RPMI7951 (cell line): ENCODE measurements around the gene ALDH1A3. TPM values are rescaled to one million over a fixed set of nuclear protein-coding genes. Genes with fewer than 3 reads are reported as not detected.
A peak's percentile ranks its signal among the peaks of the same experiment; 100 is the strongest.

Experiments used
- DNase-seq: peaks from one replicate; pipeline ENCODE4 v3.0.0-alpha.2; 2012; ENCODE audit warnings: low read depth
- total RNA-seq: library from RNA; depleted of rRNA; stranded (reverse); fragments of >200 nt; shearing (Covaris generic); gene quantifications from 2 replicates; pipeline ENCODE4 v1.2.3, GENCODE V29; 2014

The ALDH1A3 gene
- total RNA-seq, 1 experiment from 2014 or later, result 158 TPM

DNA sequence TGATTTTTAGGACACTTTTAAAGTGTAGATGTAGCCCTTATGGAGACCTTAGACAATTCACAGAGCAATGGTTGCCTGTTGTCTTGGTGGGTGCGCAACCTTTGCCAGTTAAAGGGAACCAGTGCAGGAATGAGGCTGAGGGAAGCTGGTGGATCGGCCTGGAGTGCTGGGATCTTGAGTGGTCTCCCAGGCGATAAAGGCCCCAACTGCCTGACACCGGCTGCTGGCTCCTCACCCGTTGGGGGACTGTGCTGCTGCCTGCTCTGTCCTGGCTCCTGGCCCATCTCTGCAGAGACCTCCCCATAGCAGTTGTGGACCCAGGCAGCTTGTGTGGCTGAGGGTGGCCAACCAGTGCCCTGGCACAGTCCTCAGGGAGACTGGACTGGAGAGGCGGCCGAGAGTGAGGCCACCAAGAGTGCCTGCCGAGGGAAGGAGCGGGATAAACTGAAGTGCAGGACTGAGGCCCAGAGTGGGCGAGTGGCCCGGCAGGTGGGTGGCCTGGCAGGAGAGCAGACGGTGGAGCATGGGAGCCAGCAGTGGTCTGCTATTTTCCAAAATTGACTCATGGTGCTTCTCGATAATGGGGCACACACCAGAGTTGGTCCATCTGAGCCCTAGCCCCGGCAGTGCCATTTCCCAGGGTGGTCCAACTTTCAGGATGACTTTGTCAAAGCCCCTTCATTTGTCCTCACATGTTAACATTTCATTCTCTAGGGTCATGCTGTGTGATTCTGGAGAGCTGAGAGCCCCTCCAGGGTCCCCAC is 2.1 kb downstream of the ALDH1A3 start:
- no peak for DNase-seq

GRCh38 chr15:100885116-100885515 is 5.5 kb downstream of the ALDH1A3 start:
- no peak for DNase-seq

- no peak for DNase-seq
These were observed 6.2 kb downstream of the ALDH1A3 start for GRCh38 chr15:100885811-100886210.

DNA sequence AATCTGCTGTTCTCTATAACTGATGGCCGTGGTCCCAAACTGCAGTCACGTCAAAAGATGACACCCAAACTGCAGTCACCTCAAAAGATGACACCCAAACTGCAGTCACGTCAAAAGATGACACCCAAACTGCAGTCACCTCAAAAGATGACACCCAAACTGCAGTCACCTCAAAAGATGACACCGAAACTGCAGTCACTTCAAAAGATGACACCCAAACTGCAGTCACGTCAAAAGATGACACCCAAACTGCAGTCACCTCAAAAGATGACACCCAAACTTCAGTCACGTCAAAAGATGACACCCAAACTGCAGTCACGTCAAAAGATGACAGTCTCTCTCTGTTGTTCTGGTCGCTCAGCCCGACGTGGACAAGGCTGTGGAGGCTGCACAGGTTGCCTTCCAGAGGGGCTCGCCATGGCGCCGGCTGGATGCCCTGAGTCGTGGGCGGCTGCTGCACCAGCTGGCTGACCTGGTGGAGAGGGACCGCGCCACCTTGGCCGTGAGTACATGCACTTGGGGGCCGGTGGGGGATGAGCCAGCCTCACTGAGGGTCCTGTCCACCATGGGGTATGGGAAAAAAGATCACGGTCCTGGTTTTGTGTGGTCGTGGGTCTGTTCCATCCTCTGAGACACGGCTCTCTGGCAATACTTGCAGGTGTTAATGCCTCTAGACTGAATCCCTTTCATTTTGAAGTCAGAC is 7.7 kb downstream of the ALDH1A3 start:
- no peak for DNase-seq

GRCh38 chr15:100889385-100890050 is 9.9 kb downstream of the ALDH1A3 start:
- peak; percentile 82 for DNase-seq

GRCh38 chr15:100890051-100890720 is 10.6 kb downstream of the ALDH1A3 start:
- DNase-seq, result no peak

DNA sequence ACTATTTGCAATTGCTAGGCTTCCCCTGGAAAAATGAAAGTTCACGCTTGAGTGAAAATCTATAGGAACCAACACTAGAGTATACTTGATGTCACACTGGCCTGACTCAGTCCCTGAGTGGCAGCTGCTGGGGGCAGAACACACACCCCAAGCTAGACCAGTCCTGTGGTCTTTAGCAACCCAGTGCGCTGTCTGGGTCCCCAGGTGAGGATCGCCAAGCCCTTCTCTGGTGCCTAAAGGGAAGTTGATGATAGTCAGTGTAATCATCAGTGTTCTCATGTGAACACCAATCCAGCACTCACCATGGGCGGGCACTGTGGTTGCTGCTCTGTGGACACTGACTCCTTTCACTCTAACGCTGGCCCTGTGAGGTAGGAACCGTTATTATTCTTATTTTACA is 11.2 kb downstream of the ALDH1A3 start:
- DNase-seq, result peak; percentile 49

DNA sequence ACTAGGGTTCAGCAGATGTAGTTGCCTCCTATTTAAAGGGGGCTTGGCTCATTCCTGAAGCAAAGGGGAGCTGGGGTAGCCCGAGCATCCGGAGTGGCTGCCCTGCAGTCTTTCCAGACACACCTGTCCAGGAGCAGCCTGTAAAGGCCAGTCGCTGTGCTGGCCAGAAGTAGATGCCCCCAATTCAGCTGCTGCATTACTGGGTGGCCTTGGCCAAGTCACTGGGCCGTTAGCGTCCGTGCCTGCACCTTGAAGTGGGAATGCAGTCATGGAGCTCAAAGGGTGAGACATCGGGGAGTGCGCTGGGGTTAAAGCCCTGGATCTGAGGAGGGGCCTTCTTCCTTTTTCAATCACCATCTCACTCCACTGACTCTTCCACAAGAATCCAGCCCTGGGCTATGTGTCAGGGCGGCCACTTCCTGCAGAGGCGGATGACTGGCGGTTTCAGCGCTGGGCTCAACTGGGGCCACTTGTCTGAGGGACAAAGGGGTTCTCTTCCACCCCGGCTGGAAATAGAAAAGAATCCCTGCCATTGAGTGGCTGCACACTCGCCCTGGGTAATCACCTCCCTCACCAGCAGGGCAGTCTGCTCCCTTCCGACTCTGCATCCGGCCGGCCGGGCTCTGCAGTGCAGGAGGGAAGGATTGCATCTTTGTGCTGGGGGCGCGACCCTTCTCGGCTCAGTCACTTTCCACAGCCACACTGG is 11.8 kb downstream of the ALDH1A3 start:
- DNase-seq, result peak; percentile 89

DNA sequence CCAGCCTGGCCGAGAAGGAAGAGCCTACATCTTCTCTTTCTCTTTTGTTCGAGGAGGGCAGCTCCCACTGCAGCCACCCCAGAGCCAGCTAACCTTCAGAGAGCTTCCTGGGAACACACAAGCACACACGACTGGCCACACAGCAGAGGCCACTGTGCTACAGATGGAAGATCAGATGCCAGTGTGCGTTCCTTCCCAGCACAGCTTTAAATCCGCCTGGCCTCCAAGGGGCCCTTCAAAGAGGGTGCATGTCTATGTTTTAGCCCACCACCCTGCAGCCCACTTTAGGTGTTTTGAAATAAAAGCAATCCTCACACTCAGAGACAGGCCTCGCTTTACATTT is 12.4 kb downstream of the ALDH1A3 start:
- DNase-seq, result no peak

DNA sequence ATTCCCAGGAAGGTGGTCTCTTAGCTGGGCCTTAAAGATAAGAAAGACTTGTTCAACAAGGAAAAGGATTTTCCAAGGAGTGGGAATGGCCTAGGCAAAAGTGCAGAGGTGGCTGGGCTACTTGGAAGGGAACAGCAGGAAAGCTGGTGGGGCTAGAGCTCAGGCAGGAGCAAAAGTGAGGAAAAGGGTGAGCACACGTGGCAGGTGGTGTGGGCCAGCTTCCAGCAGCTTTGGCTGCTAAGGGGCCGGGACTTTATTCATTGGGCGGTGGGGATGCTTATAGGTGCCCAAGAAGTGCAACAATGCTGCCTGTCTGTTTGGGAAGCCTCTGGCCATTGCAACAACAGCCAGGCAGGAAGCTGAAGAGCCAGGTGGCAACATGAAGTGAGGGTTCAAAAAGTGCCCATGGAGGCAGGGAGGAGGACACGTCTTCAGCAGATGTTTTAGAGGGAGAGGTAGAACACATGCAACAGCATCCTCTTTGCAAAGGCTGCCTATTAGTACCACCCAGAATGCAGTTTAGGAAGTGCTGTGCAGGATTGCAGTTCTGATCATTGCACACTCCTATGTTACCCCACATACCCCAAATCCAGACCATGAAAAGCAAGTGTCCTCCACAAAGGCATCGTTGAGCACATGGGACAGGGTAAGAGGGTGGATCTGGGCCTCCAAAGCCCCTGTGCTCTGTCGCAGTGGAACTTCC is 13.8 kb downstream of the ALDH1A3 start:
- DNase-seq, result no peak

DNA sequence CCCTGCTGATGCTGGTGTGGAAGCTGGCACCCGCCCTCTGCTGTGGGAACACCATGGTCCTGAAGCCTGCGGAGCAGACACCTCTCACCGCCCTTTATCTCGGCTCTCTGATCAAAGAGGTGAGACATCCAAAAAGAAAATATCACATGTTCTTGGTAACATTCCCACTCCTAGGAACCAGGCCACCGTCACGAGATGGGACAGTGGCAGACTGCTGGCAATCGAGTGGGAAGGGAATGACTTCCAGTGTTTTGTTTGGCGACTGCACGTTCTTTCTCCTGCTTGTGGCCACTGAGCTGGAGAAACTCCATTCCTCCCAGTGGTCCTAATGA is 14.3 kb downstream of the ALDH1A3 start:
- no peak for DNase-seq

DNA sequence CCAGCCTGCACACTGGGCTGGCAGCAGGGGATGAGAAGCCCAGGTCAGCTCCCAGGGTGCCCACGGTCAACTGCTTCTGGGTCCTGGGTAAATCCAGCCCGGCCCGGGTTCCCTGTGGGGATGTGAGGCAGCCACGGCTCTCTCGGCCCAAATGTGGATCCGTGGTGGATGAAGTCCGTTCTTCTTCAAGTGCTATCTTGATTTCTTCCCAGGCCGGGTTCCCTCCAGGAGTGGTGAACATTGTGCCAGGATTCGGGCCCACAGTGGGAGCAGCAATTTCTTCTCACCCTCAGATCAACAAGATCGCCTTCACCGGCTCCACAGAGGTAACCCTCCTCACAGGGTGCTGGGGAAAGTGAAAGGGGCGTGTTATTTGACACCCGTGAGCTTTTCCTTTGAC is 16.1 kb downstream of the ALDH1A3 start:
- no peak for DNase-seq

- no peak for DNase-seq
These were observed 17.9 kb downstream of the ALDH1A3 start for GRCh38 chr15:100897221-100898151.

DNA sequence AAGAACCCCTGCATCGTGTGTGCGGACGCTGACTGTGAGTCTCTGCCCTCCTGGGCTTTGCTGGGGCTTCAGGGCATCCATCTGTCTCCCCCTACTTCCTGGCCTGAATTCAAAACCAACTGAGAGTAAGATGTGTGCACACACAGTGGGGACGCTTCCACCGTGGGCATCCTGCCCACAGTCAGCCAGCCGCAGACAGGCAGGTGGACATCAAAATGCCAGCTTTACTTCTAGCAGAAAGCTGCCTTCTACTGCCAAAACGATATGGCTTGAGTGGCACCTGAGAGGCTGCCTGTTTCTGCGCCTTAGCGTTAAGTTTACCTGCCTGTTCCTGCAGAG is 18.5 kb downstream of the ALDH1A3 start:
- DNase-seq, result no peak

- no peak for DNase-seq
These were observed 19.2 kb downstream of the ALDH1A3 start for GRCh38 chr15:100898661-100899462.

GRCh38 chr15:100899601-100900000 is 20.0 kb downstream of the ALDH1A3 start:
- no peak for DNase-seq

DNA sequence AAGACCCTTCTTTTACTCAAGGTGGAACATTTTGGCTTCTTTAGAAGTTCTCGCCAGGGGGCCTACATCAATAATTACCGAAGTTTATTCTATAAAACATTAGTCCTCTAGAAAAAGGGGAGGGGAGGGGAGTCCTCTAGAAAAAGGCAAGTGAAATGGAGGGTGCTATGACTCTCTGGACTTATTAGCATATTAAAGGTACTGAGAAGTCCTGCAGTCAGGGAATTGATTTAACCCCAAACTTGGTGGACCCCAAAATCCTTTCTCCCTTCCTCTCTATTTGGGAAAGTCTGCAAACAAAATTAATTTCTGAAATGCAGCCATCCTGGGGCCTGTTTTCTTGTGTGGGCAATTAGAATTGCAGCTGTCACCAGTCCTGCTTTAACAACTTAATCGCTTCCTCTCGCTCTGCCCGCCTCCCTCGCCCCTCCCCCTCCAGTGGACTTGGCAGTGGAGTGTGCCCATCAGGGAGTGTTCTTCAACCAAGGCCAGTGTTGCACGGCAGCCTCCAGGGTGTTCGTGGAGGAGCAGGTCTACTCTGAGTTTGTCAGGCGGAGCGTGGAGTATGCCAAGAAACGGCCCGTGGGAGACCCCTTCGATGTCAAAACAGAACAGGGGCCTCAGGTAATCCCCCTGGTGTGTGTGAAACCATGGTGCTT is 20.6 kb downstream of the ALDH1A3 start:
- no peak for DNase-seq

- DNase-seq, result no peak
These were observed 21.2 kb downstream of the ALDH1A3 start for GRCh38 chr15:100900795-100901169.

DNA sequence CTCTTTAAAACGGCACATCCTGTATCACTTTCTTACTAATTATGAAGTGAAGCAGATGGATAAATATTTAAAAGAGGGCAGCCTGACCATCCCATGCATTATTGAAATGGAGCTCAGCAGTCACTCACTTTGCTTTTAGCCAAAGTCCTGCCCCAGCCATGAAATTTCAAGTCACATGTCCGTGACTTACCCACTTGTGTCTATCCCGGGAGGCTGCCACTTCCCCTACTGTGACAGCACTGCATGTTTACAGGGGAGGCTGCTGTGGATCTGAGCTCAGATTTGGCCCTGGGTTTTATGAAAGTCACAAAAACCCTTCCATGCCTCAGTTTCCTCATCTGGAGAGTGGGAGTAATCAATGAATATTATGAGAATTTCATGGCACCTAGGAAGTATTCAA is 21.7 kb downstream of the ALDH1A3 start:
- DNase-seq, result no peak
